Measurements from ENCODE around the gene NPAT. TPM values are rescaled to one million over a fixed set of nuclear protein-coding genes. Genes with fewer than 3 reads are reported as not detected.

Gene NPAT
- total and polyA plus RNA-seq, 4 donors = 1.6 to 12.7 (median 5.9) TPM

DNA sequence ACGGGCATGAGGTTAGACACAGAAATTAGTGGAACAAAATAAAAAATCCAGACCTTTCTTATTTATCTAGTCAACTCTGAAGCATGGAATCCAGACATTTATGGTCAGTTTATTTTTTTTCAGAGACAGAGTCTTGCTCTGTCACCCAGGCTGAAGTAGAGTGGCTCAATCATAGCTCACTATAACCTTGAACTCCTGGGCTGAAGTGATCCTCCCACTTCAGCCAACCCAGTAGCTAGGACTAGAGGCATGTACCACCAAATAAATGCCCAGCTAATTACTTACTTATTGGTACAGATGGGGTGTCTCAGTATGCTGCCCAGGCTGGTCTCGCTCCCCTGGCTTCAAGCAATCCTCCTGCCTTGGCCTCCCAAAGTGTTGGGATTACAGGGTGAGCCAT is 8.7 kb downstream of the NPAT start:
- WGBS = 79% methylated on average over 2 of the region's 2 CpGs
- Histone ChIP-seq H3K36me3 (ENCODE audit: control insufficient read depth in 4 of 4, insufficient read depth in 3 of 4, low read depth in 1 of 4, low read length in 3 of 4) (peaks cover 0 to 4% (median 1%) of the 10 kb centered on the region in 4 donors), H3K9me3 (ENCODE audit: control insufficient read depth in 4 of 4, low read length in 3 of 4) (no peaks in the 10 kb centered on the region), H3K27me3 (ENCODE audit: control insufficient read depth in 4 of 4, insufficient read depth in 4 of 4, low read length in 3 of 4) (no peaks in the 10 kb centered on the region), H3K4me1 (ENCODE audit: control insufficient read depth in 4 of 4, insufficient read depth in 4 of 4, low read length in 3 of 4) (peaks cover 0 to 4% (median 3%) of the 10 kb centered on the region in 4 donors), H3K9ac (ENCODE audit: low read depth in 1 of 2, low read length in 2 of 2) (no peak overlapping the region), H3K27ac (ENCODE audit: low read depth in 1 of 2, low read length in 2 of 2) (no peak overlapping the region), H3K4me3 (ENCODE audit: low read depth in 1 of 3, low read length in 3 of 3) (no peak overlapping the region)
- TF ChIP-seq HNF4A (conservative IDR thresholded peaks at IDR 0.05) = no peak
- no peak for TF ChIP-seq RXRA (IDR thresholded peaks at IDR 0.05)
- no peak for TF ChIP-seq HNF4G (IDR thresholded peaks at IDR 0.05)
- TF ChIP-seq NR2F2 (IDR thresholded peaks at IDR 0.05) = no peak
- TF ChIP-seq, protein P1, sequence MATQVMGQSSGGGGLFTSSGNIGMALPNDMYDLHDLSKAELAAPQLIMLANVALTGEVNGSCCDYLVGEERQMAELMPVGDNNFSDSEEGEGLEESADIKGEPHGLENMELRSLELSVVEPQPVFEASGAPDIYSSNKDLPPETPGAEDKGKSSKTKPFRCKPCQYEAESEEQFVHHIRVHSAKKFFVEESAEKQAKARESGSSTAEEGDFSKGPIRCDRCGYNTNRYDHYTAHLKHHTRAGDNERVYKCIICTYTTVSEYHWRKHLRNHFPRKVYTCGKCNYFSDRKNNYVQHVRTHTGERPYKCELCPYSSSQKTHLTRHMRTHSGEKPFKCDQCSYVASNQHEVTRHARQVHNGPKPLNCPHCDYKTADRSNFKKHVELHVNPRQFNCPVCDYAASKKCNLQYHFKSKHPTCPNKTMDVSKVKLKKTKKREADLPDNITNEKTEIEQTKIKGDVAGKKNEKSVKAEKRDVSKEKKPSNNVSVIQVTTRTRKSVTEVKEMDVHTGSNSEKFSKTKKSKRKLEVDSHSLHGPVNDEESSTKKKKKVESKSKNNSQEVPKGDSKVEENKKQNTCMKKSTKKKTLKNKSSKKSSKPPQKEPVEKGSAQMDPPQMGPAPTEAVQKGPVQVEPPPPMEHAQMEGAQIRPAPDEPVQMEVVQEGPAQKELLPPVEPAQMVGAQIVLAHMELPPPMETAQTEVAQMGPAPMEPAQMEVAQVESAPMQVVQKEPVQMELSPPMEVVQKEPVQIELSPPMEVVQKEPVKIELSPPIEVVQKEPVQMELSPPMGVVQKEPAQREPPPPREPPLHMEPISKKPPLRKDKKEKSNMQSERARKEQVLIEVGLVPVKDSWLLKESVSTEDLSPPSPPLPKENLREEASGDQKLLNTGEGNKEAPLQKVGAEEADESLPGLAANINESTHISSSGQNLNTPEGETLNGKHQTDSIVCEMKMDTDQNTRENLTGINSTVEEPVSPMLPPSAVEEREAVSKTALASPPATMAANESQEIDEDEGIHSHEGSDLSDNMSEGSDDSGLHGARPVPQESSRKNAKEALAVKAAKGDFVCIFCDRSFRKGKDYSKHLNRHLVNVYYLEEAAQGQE (IDR thresholded peaks at IDR 0.05) = no peak
- no peak for TF ChIP-seq RAD21 (IDR thresholded peaks at IDR 0.05)
- TF ChIP-seq JUND (IDR thresholded peaks at IDR 0.05) = no peak
- TF ChIP-seq SP1 (IDR thresholded peaks at IDR 0.05) = no peak
- TF ChIP-seq EGR1 (IDR thresholded peaks at IDR 0.05; ENCODE audit: low read depth in 2 of 2) = no peak
- no peak for TF ChIP-seq TAF1 (conservative IDR thresholded peaks at IDR 0.05)
- TF ChIP-seq FOXA1 (IDR thresholded peaks at IDR 0.05) = no peak
- no peak for DNase-seq (ENCODE audit: low spot score)

DNA sequence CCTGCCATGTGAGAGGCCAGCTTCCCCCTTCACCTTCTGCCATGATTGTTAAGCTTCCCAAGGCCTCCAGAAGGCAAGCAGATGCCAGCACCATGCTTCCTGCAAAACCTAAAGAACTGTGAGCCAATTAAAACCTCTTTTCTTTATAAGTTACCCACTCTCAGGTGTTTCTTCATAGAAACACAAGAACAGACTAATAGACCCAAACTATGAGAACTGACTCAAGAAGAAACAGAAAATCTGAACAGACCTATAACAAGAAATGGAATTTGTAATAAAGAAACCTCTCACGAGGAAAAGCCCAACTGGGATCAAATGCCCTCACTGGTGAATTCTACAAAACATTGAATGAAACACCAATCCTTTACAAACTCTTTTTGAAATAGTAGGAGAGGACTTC is 12.0 kb downstream of the NPAT start:
- H3K9ac ChIP-seq (ENCODE audit: low read depth in 1 of 2, low read length in 2 of 2) = no peak overlapping the region
- WGBS = 93% methylated on average over 1 of the region's 1 CpG
- no peak overlapping the region for H3K27ac ChIP-seq (ENCODE audit: low read depth in 1 of 2, low read length in 2 of 2)
- no peak for DNase-seq (ENCODE audit: low spot score)
- no peak overlapping the region for H3K4me3 ChIP-seq (ENCODE audit: low read depth in 1 of 3, low read length in 3 of 3)
- no peaks in the 10 kb centered on the region for H3K9me3 ChIP-seq (ENCODE audit: control insufficient read depth in 4 of 4, low read length in 3 of 4)
- TF ChIP-seq EGR1 (IDR thresholded peaks at IDR 0.05; ENCODE audit: low read depth in 2 of 2) = no peak
- TF ChIP-seq HNF4A (conservative IDR thresholded peaks at IDR 0.05) = no peak
- TF ChIP-seq, protein P2, sequence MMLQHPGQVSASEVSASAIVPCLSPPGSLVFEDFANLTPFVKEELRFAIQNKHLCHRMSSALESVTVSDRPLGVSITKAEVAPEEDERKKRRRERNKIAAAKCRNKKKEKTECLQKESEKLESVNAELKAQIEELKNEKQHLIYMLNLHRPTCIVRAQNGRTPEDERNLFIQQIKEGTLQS (IDR thresholded peaks at IDR 0.05) = no peak
- TF ChIP-seq, protein P1 (IDR thresholded peaks at IDR 0.05) = no peak
- H3K27me3 ChIP-seq (ENCODE audit: control insufficient read depth in 4 of 4, insufficient read depth in 4 of 4, low read length in 3 of 4) = no peaks in the 10 kb centered on the region
- H3K36me3 ChIP-seq (ENCODE audit: control insufficient read depth in 4 of 4, insufficient read depth in 3 of 4, low read depth in 1 of 4, low read length in 3 of 4) = peaks cover 6 to 17% (median 12%) of the 10 kb centered on the region in 4 donors
- no peaks in the 10 kb centered on the region for H3K4me1 ChIP-seq (ENCODE audit: control insufficient read depth in 4 of 4, insufficient read depth in 4 of 4, low read length in 3 of 4)

Measured in liver (tissue), 9 donors.